COLO829 (cell line): ENCODE results near the gene SYT2.

Source experiments
- DNase-seq: peaks from one replicate; pipeline ENCODE4 v3.0.0; 2012; ENCODE audit warnings: low spot score

SYT2 gene

DNA sequence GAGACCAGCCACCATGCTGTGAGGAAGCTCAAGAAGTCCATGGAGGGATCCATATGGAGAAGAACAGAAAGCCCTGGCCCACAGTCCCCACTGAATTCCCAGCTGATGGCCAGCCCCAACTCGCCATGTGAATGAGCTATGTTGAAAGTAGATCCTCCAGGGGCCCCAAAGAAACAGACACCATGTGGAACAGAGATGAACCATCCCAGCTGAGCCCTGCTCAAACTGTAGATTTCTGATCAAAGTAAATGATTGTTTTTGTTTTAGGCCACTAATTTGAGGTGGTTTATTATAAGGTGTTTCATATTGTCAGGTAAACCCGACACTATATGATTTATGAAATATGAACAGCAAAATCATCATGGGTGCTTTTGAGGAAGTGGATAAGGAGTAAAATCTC, 32.8 kb downstream of the SYT2 start:
- no peak for DNase-seq

DNA sequence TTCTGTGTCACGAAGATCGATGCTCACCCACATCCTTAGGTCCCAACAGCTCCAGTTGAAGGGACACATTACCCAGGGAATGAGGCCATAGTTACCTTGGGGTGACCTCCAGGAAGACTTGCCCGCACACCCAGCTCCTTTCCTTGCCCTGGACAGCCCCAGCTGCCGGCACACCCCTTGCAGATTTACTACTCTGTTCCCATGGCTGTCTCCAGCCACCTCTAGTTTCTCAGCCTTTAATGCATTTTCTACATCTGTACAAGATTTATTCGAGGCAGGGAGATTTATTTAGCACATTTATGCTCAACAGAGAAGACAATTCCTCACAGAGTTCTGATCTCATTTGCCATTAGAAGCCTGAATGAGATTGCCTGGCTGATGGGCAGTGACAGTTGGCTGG, 36.7 kb downstream of the SYT2 start:
- DNase-seq: no peak

DNA sequence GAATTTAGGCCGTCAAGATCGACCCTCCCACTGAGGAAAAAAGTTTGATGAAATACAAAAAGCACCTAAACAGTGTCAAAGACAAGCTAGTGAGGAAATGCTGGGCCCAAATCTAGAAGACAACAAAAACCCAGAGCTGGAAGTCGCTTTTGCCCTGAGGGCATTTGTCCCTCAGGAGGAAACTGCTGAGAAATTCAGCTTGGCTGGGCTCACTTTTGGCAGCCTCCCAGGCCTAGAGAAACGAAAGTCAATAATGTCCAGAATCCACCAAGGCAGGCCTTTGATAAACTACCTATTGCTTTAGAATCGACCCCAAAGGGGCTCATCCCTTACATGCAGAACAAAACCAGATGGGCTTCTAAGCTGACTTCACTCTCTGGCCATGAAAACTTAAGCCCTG, 38.9 kb downstream of the SYT2 start:
- peak; percentile 37 for DNase-seq

DNA sequence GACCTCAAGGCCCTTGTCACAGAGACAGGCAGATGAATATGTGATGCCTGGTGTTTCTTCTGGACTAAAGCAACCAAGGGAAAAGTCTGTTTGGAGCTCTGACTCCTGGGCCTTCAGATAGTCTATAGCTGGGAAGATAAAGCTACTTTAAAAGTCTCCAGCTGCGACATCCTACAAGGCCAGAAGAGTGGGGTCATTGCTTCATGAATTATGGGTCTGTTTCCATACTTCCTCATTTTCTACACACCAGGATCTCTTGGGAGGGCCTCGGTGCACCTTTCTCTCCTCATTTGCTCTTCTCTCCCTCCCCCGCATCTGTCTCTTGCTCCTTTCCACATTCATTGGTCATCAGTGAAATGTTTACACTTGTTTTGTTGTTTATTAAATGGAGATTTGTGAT, 44.8 kb downstream of the SYT2 start:
- no peak for DNase-seq

DNA sequence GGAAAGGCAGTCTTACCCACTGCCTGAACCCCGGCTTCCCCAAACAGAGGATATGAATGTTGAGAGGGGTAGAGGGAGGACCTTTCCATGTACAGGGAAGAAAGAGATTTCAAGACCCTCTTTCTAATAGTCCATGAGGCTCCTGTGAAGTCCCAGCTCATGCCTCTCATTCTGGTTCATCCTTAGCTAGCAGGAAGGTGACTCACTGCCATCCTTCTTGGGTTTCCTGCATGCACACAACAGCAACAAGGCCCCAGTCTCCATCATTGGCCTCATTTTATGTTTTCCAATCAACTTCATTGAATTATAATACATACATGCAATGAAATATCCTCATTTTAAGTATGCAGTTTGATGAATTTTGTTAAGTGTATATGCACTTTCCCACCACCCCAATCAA, 46.2 kb downstream of the SYT2 start:
- DNase-seq: no peak

DNA sequence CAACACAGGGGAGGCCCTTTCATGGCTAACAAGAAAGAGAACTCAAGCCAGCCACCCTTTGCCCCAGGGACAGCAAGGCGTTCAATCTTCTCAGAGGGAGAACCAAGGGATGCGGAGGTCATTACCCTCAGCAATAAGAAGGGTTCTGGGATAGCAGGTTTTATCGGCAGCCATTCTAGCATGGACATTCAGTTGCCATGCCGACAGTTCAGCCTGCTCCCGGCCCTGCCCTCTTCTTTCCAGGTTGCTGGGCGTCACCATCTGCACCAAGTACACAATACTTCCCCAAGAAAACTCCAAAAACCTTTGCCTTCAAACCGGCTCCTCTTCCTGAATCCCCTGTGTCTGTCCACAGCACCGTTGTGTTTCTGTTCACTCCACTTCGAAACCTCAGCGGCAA, 47.1 kb downstream of the SYT2 start:
- DNase-seq: no peak

DNA sequence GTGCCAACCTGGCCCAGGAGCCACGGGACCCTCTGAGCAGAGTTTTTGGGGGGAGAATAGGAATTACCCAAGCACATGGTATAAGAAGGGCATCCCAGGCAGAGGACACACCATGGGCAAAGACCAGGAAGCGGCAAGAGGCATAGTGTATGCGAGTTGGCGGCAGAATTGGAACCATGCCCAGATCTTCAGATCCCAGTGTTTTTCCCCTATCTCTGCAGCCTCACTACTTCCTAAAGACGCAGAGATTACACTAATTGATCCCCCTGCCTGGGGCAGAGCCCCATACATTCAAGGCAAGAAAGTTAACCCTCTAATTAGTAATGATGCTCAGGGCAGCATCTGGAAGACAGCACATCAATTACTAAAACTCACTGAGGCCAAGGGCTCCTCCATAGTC, 48.2 kb downstream of the SYT2 start:
- DNase-seq: peak; percentile 22

DNA sequence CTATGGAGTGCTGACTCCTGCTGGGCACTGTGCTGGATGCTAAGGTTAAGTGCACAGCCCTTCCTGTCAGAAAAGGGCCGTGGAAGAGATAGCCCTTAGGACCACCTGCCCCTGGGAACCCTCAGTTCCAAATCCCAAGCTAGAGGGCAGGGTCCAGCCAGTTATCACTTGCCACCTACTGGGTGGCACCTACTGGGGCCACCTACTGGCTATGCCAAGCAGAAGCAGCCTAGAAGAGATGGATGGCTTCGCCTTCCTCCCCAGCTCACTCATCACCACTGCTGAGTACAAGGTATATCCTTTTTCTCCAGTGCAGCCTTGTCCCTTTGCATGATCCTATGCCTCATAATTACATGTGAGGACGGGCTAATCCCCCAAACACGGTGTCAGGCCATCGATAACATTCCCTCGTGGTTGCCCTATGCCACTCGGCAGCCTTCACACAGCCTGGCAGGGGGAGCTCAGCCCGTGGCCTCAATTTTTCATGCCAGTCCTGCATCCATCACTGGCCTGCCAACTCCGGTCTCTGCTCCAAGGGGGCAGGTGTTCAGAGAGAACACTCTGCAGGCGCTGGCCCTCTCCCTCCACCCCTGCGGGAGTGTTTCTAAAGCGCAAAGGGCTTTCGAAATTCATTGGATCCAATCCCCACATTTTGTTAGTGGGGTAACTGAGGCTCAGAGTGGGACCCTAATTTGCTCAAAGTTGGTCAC, 49.0 kb downstream of the SYT2 start:
- no peak for DNase-seq

DNA sequence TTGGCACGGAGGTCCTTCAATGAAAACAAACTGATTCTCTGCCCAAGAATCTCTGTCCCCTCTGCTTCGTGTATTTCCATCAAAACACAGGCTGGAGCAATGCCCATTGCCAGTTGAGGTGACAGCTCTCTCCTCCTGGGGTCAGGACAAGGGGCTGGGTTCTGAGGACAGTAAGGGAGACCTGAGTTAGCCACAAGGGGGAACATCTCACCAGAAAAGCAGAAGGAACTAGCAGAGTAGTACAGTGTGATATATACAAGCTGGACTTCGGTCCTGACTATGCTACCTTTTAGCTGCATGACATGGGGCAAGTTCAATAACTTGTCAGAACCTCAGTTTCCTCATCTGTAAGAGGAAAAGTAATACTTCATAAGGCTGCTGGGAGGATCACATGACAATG, 50.3 kb downstream of the SYT2 start:
- DNase-seq: no peak

DNA sequence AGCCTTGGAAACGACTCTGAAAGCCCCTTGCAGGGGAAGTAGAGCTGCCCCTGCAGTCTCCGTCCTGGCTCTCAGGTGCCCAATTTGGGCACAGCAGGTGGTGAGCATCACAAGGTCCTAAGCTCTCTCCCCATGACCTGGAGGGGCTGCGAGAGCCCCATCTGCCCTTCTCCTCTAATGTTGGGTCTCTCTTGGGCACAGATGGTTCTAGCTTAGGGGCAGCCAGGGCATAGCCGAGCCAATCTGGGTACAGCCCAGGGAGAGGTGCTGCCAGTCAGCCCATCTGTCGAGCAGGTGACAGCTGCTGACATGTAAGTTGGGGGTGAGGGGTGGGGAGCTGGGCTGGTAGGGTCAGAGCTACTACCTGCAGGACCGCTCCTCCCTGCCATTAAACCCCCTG, 50.7 kb downstream of the SYT2 start:
- no peak for DNase-seq

DNA sequence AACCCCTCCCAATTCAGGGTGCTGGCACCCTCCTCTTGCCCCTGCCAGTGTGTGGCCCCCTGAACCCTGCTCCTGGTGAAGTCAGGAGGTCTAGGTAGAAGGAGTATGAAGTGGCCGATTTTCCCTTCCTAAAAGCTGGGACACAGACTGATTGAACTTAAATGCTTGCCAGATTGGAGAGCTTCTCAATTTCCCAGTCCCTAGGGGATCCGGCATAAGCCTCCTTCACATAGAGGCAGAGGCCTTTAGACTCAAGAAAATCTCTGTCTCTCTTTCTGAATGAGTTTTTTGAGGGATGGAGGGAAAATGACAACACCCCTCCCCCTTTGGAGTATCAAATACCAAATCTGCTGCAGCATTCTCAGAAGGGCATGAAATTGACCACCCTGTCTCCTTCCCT, 51.5 kb downstream of the SYT2 start:
- DNase-seq: peak; percentile 21

DNA sequence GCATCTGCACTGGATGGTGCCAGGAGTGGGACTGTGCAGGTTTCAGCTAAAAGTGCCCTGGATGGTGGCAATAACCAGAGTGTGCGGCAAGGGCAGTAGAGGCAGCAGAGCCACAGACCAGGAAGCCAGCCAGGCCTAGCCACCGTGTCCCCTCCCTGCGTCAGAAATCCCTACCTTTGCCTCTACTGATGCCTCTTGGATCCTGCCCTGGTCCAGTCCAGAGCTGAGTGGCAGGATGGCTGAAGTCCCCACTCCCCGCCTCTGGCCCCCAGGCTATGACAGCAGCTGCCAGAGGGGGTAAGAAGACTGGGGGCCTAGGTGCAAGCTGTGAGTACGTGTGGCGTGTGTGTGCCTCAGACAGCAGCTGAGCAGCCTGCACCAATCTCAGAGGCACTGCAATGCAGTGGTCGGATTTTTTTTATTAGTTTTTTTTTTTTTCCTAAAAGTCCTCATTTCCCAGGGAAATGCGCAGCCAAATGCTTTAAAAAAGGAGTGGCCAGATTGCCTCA, 51.9 kb downstream of the SYT2 start:
- no peak for DNase-seq

DNA sequence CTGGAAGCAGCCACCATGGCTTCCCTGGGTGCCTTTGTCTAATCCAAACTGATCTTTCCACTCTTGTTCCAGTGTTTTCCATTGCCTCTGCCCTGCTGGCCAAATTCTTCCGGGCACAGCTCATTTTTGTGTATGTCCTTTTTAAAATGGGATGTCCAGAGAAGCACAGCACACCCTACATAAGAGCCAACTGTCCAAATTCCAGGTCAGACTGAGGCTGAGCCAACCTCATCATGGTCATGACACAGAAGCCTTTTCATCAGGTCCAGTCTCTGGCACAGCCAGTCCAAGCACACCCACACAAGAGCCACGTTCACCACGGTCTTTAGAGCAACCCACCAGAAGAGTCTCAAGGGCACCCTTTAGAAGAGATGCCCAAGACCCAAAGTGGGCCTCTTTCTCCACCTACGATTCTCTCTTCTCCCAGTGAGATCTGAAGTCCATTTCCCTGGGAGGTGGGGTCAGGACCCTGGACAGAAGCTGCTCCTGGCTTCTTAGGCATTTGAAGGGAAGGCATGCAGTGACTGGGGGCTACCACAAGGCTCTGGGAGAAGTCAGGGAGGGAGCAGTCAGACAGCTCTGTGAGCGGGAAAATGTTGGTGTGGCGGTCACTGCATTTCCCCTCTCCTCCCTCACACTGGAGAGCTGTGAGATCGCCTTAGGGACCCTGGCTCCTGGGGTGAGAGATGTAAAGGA, 53.2 kb downstream of the SYT2 start:
- peak; percentile 53 for DNase-seq

DNA sequence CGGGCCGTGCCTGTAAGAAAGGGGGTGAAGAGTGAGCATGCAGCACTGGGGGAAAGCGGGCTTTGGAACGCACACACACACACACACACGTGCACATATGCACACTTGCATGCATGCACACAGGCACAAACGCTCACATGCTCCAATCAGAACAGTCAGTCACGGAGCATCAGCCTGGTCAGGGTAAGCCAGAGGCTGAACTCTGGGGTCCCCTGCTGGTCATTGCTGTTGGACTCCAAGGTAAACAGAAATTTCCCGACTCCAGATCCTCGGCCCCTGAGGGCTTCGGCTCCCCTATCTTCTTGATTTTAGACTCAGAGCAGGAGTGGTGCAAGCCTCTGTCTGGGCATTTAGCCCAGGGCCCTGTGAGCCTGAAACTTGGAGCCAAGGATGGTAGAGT, 54.2 kb downstream of the SYT2 start:
- DNase-seq: no peak

DNA sequence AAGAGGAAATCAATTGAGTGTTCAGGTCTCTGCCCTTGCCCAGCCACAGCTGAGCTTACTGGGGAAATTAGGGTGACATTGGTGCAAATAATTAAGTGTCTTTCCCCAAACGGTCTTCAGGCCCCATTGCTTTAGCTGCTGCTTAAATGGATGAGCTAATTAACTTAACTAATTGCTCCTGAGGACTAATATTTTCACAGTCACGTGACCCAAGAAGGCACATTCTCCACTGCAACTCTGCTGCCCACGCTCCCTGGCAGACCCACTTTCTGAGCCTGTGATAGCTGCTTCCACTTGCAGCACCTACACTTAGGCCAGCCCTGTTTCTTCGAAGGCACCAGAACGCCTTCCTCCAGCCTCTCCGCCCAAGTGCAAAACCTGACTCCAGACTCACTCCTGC, 56.2 kb downstream of the SYT2 start:
- DNase-seq: no peak

DNA sequence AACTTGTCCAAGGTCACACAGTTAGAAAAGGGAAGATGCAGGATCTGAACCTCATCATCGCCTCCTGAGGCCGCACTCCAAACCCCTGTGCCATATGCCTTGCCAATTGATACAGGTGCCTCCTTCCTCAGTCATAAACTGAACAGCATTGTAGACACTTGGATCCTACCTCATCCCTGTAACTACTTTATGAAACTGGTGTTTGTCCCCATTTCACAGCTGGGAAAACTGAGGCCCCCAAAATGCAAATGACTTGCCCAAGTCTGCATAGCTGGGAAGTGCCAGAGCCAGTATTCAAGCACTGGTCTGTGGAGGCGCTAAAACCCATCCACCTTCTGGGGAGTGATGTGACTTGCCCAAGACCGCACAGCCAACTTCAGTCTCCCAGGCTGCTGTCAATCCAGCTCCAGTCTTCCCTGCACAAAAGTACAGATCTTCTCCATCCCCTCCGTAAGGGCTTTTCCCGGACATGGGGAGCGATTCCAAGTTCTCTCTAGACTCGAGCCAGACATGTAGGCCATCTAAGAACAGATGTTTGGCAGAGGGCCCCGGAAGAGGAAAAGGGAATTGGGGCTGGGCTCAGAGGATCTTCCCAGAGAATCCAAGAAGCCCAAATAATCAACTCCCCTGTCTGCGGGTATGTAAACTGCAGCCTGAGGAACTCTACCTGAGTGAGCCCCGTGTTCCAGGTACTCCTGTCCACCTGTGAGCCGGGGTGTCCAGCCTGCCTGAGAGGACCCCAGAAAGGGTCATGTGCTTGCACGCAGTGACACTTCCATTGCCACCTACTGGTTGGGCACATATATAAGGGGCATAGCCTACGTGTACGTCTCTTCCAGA, 60.5 kb downstream of the SYT2 start:
- no peak for DNase-seq

DNA sequence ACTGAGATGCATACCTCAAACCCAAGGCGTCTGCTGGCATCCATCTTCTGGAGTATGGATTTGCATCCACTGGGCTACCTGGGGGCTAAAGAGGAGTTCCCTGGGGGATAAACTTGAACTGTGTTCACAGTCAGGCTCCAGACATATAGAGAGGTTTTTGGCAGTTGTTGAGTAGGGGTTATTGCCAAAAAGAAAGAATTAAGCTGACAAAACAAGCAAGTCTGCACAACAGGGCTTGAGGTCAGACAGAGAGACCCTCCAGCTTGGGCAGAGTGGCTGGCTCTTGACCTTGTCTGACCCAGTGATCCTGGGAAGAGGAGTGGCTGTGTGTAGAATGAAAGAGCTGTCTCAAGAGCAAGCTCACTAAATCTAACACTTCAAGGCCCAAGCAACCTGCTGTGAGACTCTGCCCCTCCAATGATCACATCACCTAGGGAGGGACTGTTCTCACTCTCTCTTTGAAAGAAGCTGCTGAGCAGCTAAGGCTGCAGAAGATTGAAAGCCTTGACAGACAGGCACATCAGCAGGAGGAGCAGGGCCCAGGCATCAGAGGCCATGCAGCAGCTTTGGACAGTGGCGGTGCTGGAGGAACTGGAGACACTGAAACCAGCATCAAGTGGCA, 61.5 kb downstream of the SYT2 start:
- no peak for DNase-seq

DNA sequence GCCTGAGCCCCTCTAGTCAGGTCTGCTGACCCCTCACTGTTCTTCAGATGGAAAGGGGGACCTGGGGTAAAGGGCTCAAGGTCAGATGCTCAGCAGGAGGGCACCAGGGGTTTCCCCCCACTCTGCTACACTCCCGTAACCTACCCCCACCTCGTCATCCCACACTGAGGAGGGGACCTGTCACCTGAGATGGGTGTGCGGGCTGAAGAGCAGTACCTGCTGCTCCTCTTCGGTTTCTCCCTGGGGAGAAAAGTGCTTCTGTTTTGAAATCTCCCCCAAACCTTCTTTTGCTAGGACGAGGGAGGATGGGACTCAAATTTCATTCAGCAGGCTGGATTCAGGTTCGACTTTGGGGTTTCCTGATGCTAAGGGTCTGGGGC, 65.2 kb downstream of the SYT2 start:
- no peak for DNase-seq

DNA sequence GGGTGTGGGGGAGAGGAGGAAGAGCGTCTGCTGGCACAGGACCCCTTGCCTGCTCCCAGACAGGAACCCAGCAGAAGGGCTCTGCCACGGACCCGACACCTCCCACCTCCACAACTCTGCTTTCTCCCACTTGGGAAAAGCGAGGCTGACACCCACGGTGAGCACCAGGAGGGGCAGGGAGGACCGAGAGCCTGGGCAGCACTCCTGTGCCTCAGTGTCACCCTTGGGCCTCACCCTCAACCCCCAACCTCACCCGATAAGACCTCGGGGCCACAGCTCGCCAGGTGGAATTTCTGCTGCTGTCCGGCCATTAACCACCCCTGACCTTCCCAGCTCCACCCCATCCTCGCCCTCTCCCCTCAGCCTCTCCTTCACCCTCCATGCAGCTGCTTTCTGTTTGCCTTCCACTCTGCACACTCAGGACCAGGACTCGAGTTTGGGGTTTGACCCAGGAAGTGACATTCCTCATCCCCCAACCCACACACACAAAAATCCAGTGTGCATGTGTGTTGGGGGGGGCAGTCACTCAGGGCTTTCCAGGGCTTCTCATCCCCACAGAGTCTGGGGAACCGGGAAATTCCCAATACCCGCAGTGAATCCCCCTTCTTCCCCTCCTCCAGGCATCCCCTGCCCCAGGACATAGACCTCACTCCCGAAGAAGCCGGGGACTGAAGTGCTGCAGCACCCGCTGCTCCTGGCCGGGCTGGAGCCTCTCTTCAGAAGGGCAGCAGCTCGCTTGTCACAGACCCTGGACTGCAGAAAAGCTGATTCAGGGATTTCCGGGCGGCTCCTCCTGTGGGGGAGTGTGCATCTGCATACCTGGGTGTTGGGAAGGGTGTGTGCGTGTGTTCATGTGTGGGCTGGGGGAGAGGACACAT, 65.8 kb downstream of the SYT2 start:
- DNase-seq: no peak

DNA sequence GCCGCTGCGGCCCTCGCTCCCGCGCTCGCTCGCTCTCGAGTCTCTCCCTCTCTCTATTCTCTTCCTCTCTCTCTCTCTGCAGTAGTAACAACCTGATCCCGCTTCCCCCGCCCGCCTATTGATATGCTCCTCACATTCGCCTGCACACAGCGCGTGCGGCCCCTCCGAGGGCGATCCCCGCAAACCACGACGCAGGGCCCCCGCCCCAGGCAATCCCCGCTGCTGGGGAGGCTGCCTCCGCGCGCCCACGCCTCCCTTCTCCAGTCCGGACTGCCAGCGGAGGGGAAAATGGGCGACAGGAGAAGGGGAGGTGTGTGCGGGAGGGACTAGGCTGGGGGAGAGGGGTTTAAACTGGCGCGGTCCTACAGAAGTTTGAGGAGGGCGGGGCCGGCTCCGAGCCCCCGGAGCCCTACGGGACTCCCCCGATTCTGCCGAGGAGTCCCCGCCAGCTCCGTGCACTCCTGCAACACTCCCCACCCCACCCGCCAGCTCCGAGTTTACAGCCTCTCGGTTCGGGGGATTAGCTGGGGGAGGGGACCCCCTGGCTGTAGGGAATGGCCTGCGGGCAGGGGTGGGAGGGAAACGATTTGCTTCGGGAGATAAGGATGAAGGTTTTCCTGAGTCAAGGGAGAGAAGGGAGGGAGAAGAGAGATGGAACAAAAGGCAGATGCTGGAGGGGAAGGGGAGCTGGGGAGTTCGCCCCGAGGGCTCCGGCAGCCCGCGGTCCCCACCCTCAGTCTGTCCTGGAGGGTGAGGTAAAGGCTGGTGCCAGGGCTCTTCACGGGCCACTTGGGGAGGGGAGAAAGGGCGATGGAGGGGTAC, 66.6 kb downstream of the SYT2 start:
- no peak for DNase-seq
